AG10803 (cell line): ENCODE data around the gene PCDHGB4.
"Not testable (repeated sequence)": the region's sequence is repeated elsewhere in the genome, so short reads cannot be mapped to it uniquely, and the experiment has no call there.

Experiments
- DNase-seq: peaks from one replicate; pipeline ENCODE4 v3.0.0; 2010; ENCODE audit warnings: low read depth
- H3K4me3 ChIP-seq: 2 replicates; pipeline ENCODE4 v1.5.1; 2011; ENCODE audit warnings: mild to moderate bottlenecking, low read length, control low read depth
- TF ChIP-seq, protein P1 (sequence below): conservative IDR thresholded peaks from 2 replicates; pipeline ENCODE4 v1.5.1; 2011; ENCODE audit warnings: mild to moderate bottlenecking, low read length, control low read depth, inconsistent platforms

PCDHGB4 gene

GRCh38 chr5:141387557-141388311 lies at the start of gene PCDHGB4:
Gene PCDHGB4 (plus strand): TSS chr5:141387698. CDS start chr5:141387885, 187 bp downstream.
- peak within 1 kb of the TSS; percentile 54 for H3K4me3 ChIP-seq
- peak; percentile 54 for DNase-seq
- TF ChIP-seq, protein P1, sequence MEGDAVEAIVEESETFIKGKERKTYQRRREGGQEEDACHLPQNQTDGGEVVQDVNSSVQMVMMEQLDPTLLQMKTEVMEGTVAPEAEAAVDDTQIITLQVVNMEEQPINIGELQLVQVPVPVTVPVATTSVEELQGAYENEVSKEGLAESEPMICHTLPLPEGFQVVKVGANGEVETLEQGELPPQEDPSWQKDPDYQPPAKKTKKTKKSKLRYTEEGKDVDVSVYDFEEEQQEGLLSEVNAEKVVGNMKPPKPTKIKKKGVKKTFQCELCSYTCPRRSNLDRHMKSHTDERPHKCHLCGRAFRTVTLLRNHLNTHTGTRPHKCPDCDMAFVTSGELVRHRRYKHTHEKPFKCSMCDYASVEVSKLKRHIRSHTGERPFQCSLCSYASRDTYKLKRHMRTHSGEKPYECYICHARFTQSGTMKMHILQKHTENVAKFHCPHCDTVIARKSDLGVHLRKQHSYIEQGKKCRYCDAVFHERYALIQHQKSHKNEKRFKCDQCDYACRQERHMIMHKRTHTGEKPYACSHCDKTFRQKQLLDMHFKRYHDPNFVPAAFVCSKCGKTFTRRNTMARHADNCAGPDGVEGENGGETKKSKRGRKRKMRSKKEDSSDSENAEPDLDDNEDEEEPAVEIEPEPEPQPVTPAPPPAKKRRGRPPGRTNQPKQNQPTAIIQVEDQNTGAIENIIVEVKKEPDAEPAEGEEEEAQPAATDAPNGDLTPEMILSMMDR = peak; percentile 64

- TF ChIP-seq, protein P1 = peak; percentile 66
- peak; percentile 64 for DNase-seq
- peak within 1 kb of the TSS; percentile 47 for H3K4me3 ChIP-seq
Observed at GRCh38 chr5:141338538-141339306, 48.8 kb upstream of the PCDHGB4 start, which contains the start of gene PCDHGA2. Gene PCDHGA2 (plus strand): TSS chr5:141338760.

GRCh38 chr5:141340781-141341354 lies 46.6 kb upstream of the PCDHGB4 start:
- not testable (repeated sequence) for DNase-seq, H3K4me3 ChIP-seq

DNA sequence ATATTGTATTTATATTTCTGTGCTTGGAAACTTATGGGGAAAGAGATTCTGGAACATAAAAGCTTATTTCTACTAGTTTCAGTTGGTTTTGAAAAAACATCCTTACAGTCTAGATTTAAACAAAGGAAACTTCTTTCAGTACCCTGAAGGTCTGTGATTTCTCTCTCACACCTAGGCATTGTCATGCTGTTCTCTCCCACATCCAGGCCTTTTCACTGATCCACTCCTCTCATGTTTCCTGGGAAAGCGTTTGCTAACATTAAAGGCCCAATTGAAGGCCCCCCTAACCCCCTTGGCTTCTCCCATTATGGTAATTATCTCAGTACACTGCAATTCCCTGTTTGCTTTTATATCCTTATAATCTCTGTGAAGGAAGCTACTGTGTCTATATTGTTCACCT lies 44.7 kb upstream of the PCDHGB4 start:
- TF ChIP-seq, protein P1 = no peak
- no peak overlapping the region for H3K4me3 ChIP-seq
- DNase-seq = no peak

DNA sequence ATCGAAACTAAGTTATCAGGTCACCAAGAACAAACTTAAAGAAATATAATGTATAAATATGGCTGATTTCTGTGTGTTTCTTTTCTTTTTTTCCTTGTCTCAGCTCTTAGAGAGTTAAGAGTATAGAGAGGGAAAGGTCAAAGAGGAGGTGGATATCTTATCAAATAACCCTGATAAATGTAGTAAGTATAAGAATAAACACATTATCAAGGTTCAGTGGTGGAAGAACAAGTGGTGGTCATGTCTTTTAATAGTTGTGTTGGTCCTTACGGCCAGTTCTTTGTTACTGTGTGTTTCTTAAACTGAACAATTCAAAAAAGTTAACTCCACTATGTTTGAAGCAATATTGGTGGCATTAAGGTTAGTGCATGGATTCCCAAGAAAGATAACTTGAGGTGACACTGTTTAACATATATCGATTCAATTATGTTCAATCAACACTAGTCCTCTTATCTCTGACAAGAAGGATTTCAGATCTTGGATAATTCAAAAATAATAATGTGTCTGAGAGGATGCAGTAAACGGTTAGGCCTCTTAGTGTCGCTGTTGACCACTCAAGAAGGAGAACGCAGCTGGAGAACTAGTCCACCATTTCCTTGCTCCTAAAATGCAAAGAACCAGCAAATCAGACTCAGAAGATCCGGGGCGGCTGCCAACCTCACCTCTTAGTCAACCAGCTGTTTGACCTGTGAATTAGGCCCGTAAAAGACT lies 44.1 kb upstream of the PCDHGB4 start, which contains the start of gene PCDHGA3:
Gene PCDHGA3 (plus strand): TSS at position 588 of the 711 bp plus-strand sequence. CDS start 205 bp downstream, outside the sequence.
- TF ChIP-seq, protein P1 = peak; percentile 57
- DNase-seq = peak; percentile 53
- peak within 1 kb of the TSS; percentile 48 for H3K4me3 ChIP-seq

GRCh38 chr5:141343953-141344463 lies 43.5 kb upstream of the PCDHGB4 start:
- TF ChIP-seq, protein P1 = no peak
- no peak for DNase-seq
- peak overlapping the region; percentile 48 for H3K4me3 ChIP-seq
